SW 1271 (cell line): ENCODE results near the gene PPM1E.
"Not testable (repeated sequence)": the region's sequence is repeated elsewhere in the genome, so short reads cannot be mapped to it uniquely, and the experiment has no call there.

ENCODE experiments used
- DNase-seq, 2 experiments: peaks; one replicate each; lab custom pipeline; 2025; lab: John Stamatoyannopoulos, UW

Gene PPM1E

DNA sequence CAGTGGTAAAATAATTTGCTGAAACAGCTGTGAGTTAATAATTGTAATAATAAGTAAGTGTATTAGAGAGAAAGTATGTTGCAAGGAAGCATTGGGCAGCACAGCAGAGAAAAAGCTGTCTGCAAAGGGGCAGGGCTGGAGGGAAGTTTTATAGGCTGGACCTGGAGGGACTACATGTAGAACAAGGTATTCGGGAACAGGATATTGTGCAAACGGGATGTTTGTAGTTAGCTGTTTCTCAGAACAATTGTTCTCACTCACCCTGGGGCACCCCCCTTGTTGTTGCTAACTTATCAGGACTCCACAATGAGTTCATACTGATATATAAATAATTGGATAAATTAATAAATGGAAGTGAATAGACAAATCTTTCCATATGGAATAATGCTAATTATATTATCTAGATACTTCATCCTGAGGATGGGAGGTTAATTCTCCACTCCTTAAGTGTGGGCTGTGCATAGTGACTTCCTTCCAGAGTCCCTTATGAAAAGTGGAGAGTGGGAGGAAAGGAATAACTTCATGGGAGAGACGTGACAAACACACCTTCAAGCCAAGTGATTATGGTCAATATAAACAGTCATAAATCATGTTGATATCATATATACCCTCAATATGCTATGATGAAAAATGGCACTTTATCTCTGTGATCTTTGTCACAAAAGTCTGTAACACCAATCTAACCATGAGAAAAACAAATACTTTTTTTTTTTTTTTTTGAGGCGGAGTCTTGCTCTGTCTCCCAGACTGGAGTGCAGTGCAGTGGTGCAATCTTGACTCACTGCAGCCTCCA lies 85.4 kb downstream of the PPM1E start:
- DNase-seq, result no peak

DNA sequence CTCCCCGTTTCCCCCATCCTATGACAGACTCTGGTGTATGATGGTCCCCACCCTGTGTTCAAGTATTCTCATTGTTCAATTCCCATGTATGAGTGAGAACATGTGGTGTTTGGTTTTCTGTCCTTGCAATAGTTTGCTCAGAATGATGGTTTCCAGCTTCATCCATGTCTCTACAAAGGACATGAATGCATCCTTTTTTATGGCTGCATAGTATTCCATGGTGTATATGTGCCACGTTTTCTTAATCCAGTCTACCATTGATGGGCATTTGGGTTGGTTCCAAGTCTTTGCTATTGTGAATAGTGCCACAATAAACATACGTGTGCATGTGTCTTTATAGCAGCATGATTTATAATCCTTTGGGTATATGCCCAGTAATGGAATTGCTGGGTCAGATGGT lies 90.8 kb downstream of the PPM1E start:
- not testable (repeated sequence) for DNase-seq

DNA sequence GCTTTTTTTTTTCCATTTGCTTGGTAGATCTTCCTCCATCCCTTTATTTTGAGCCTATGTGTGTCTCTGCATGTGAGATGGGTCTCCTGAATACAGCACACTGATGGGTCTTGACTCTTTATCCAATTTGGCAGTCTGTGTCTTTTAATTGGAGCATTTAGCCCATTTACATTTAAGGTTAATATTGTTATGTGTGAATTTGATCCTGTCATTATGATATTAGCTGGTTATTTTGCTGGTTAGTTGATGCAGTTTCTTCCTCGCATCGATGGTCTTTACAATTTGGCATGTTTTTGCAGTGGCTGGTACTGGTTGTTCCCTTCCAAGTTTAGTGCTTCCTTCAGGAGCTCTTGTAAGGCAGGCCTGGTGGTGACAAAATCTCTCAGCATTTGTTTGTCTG lies 94.5 kb downstream of the PPM1E start:
- not testable (repeated sequence) for DNase-seq

DNA sequence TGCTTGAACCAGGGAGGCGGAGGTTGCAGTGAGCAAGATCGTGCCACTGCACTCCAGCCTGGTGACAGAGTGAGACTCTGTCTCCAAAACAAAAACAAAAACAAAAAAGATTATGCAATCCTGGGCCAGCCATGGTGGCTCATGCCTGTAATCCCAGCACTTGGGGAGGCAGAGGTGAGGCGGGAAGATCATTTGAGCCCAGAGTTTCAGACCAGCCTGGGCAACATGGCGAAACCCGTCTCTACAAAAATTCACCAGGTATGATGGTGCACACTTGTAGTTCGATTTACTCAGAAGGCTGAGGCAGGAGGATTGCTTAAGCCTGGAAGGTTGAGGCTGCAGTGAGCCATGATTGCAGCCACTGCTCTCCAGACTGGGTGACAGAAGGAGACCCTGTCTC lies 109.6 kb downstream of the PPM1E start:
- no peak for DNase-seq

DNA sequence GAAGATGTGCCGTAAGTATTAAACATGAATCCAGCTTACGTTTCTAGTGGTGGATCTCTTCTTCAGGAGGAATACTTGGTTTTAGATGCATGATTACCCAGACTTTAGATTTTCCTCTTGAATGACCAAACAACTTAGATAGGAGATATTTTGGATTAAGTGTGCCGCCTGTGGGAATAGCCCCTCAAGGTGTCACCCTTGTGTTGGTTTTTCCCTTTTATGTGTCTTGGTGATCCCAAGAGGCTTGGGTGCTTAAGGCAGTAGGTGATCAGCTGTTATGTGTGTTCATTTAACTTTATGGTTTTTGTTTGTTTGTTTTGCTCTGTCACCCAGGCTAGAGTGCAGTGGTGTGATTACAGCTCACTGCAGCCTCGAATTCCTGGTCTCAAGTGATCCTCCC lies 115.1 kb downstream of the PPM1E start:
- no peak for DNase-seq

DNA sequence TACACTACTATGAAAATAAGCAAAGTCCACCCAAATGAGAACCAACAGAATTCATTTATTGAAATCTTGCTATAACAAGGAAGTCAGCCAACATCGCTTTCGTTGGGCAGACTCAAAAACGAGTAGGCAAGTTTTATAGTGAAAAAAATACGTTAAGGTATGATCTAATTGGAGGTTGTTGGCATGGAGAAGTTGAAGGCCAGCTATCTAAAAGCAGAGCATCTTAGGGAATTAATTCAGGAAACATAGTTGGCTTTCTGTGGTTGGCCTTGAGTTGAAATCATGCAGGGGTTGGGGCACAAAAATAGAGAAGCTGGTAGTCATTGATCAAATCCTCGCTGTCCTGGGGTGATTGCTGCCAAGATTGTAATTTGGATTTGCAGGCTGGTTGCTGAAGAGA lies 118.3 kb downstream of the PPM1E start:
- no peak for DNase-seq

DNA sequence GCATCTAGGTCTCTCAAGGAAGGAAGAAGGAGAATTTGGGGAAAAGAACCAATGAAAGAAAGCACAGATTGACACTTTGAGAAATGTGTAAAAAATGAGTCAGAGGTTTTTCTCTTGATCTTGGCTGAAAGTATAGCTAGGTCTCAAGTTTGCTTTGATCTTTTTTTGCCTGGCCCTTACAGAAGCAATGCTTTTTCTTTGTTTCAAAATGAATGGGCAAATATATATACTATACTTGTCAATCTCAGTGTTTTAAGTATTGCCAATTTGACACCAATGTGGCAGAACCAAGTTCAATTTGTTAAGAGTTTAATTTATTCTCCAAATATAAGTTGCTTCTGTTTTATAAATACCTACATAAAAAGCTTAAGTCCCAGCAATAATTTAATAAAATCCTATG lies 119.6 kb downstream of the PPM1E start:
- DNase-seq, result no peak

DNA sequence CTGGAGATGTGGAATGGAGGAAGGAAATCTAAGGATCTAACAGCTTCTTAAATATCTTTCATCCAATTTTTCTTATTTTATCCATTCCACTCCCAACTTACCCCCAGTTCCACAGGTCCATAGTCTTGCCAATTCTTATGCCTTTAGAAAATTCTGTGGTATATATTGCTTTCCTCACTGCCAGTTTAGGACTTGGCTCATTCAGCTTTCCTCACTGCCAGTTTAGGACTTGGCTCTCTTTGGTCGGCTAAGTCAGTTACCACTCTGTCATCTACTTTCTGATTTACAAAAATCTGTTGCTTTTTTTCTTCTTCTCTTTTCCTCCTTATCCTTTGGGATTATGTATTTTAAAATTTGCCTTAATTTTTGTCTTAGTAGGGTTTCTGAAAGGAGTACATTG lies 128.5 kb downstream of the PPM1E start:
- no peak for DNase-seq

DNA sequence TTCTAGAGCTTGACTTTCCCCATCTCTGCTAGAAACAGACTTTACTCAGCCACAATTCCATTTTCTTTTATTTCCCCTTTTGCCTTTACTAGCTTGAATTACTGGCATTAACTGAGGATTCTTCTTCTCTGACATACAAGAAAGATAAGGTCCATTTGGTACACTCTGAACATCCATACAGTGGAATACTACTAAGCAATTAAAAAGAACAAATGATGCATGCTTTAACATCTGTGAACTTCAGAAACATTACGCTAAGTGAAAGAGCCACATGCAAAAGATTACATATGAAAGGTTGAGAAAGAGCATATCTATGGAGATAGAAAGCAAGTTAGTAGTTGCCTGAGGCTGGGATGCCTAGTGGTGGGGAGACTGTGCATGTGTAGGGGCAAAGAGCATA lies 130.9 kb downstream of the PPM1E start:
- no peak for DNase-seq

DNA sequence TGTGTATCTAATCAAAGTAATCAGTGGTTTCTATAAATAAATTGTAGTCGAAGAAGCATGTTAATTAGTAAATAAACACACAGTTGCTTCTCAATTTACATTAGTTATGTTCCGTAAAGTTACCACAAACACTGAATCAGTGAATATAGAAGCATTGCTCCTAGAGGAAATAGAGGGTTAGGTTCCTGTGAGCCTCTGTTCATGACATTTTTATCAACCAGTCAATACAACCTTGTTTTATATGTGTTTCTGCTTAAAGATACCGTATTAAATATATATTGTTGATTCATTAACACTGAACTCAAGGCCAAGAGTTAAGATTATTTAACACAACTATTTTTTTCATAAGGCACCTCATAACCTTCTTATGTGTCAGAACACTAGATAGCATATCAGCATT lies 134.3 kb downstream of the PPM1E start:
- no peak for DNase-seq

DNA sequence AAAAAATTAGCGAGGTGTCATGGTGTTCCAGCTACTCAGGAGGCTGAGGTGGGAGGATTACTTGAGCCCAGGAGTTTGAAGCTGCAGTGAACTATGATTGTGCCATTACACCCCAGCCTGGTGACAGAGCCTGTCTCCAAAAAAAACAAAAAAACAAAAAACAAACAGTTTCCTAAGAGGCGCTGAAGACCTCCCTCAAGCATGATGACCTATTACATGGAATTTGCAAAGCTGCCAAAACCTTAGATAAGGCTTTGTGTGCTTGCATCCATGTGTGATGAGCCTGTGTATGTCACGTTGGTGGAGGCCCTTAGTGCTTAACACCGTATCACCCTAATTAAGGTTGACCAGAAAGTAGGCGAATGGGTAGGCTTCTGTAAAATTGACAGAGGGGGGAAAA lies 143.5 kb downstream of the PPM1E start:
- no peak for DNase-seq

DNA sequence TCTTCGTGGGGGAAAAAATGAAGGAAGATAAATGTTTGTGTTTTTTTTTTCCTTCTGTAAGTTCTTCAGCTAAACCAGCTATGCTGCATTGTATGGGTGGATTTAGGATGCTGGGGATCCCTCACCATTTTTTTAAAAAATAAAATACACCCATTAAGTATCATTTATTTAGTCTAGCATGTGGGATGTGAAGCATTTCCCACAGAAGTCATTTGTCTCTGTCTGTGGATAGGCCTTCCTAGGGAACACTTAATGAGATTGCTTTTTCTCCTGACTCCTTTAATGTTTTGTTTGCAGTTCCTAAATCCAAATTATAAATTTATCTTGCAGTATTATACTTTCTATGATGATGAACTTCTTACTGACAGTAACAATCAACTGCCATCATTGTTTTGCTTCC lies 146.7 kb downstream of the PPM1E start:
- no peak for DNase-seq

DNA sequence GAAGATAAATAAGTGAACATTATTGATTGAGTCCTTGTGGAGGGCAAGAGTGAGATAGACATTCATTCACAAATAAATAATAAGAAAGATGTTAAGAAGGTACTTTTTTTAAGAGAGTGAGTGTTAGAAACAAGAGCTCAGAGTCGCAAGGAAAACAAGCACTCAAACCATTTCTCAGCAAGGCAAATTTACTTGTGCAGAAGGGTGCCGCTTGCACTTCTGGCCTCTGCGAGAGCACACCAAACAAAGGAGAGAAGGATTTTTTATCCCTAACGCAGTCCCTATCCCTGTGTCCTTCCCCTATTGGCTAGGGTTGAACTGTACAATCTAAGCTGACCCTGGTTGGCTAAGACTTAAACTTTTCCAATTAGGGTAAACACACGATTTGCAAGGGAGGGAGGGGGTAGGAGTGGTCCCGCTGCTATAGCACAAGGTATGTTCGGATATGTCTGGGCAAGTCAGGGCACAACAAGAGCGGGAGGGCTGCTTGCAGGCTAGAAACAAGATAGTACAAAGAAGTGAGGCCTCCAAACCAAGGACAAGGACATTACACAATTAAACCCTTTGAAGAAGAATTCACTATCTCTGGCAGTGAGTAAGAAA lies 156.2 kb downstream of the PPM1E start:
- no peak for DNase-seq

DNA sequence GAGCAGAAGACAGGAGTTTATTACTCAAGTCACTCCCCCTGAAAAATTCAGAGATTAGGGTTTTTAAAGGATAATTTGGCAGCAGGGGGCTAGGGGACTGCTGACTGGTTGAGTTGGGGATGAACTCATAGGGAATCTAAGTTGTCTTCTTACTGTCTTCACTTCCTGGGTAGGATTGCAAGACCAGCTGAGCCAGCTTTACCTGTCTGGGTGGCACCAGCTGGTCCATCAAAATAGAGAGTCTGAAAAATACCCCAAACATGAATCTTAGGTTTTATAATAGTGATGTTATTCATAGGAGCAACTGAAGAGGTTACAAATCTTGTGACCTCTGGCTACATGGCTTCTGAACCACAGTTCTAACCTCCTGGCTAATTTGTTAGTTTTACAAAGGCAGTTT lies 157.9 kb downstream of the PPM1E start:
- no peak for DNase-seq

DNA sequence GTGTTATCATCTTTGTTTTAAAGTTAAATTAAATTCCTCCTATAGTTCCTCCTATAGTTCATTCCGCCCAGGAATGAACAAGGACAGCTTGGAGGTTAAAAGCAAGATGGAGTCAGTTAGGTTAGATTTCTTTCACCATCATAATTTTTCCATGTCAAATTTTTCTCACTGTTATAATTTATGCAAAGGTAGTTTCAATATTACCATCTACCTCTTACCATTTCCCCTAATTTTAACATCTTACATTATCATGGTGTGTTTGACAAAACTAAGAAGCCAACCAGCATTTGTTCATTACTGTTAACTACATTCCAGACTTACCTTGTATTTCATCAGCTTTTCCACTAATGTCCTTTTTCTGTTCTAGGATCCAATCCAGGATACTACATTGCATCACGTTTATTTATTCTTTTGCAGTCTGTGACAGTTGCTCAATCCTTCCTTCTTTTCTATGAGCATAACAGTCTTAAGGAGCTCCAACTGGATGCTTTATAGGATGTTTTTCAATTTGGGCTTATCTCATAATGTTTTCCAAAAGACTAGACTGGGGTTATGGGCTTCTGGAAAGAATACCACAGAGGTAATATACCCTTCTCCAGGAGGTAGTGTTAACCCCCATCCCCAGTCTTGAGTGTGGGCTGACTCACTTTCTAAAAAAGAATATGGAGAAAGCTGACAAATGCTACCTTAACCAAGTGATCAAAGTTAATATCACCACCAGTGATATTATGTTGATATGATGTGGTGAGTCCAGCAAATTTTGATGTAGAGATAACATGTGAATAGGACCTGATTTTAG lies 158.5 kb downstream of the PPM1E start:
- DNase-seq, result no peak

DNA sequence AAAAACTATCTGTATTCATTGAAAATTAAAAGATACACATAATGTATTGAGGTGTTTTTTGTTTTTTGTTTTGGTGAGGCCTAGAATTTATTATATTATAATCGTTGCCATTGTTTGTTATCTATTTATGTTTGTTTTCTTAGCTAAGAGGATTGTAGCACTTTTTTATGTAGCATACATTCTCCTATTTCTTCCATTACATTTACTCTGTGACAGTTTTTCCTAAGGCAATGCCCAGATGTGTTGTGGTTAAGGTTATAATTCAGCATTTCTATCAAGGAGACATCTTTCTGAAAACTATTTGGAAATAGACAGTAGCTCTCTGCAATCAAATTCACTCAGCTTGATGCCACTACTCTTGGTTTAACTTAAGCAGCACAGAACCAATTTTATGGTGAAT lies 161.6 kb downstream of the PPM1E start:
- no peak for DNase-seq

DNA sequence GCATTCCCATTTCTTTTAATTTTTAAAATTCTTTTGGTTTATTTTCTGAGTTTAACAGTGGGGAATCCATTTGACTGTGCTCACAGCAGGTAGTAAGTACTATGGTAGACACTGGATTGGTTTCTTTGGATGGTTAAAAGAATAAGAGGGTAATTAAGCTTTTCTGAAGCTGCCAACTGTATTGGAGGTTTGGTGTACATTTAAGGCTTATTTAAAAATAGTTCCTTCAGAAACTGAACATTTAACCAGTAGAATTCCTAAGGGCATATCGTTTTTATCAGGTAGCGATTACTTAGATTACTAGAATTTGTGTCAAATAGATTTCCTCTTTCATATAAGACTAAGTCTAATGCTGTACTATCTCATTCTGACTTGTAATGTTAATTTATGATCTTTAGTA lies 162.4 kb downstream of the PPM1E start:
- DNase-seq, result no peak

DNA sequence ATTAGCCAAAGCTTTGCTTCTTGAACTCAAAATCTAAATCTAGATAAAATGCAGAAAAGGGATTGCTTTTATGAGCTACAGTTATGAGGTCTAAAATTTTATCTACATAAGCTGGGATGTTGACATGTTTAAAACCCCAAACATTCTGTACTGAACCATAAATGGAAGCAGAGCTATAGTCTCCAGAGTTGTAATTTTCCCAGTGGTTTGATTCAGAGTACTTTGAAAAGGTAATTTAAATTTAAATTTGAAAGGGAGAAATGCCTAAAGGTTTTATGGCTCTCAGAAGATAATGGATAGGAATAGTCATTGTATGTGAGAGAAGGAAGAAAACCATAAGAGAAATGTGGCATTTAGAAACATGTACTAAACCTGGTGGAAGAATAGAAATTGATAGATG lies 163.2 kb downstream of the PPM1E start:
- DNase-seq, result no peak

DNA sequence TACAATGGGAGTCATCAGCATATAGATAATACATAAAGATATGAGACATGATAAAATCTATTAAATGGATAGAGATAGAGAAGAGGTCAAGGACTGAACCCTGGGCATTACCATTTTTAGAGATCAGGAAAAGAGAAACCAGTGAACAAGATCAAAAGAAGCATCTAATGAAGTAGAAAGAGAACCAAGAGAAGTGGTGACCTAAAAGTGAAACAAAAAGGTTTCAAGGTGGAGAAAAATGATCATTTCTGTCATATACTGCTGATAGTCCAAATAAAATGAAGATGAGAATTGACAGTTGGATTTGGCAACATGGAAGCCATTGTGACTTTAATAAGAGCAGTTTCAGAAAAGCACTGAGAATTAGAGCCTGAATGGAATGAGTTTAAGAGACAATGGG lies 165.1 kb downstream of the PPM1E start:
- no peak for DNase-seq

DNA sequence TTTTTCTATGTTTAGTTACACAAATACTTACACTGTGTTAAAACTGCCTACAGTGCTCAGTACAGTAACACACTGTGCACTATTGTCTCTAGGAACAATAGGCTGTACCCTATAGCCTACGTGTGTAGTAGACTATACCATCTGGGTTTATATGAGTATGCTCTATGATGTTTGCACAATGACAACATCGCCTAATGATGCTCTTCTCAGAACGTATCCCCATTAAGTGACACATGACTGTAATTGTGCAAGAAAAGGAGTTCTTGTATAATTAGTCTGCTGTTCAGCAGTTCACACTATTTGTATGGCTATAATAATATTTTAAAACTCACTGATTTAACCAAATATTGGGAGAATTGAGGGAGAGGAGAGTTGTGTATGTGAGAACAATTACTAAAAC lies 177.3 kb downstream of the PPM1E start:
- no peak for DNase-seq

DNA sequence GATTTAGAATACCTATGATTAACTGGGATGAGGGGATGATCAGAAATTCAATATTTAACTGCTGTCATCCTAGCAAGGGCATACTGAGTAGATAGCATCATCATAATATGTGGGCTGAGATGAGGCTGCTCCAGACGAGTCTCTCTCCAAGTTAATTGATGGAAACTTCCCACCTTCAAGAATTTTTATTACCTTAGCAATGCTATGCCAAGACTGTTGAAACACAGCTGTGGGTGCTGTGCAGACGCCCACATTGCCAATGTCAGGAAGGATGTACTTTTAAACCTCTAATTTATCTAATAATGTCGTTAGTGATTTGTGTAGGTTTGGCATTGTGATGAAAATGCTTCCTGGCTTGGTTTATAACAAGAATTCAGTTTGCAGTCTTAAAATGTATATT lies 180.6 kb downstream of the PPM1E start:
- DNase-seq, result no peak

DNA sequence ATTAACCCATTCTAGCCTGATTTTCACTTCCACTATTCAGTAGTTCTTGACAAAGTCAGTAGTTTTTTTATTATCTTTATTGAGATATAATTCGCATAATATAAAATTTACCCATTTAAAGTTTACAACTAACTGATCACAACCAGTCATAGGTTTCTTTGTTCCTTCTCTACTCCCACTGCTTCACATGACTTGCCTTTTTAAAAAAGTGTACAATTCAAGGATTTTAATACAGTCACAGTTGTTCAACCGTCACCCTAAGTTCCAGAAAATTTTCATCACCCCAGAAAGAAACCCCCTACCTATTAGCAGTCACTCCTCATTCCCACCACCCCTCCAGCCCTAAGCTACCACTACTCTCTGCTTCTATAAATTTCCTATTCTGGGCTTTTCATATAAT lies 188.5 kb downstream of the PPM1E start:
- no peak for DNase-seq

DNA sequence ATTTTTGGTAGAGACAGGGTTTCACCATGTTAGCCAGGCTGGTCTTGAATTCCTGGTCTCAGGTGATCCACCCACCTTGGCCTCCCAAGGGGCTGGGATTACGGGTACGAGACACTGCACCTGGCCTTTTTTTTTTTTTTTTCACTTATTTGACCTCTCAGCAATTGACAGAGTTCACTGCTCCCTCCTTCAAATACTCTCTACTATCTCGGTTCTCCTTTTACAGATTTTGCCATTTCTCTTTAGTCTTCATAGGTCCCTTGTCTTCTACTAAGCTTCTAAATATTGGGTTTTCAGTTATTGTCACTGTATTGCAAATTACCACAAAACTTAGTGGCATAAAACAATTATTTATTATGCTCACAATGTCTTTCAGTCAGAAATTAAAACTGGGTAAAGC lies 191.8 kb downstream of the PPM1E start:
- no peak for DNase-seq
